GM10248 (cell line): ENCODE measurements around the gene BLMH.

Experiments used
- CTCF ChIA-PET: fragments of 300-600 bp; sonication (Branson Sonifier 250); formaldehyde crosslinking; extraction: SDS; loops from one replicate; lab custom pipeline; 2021; ENCODE audit warnings: antibody characterized with exemption; lab: Yijun Ruan, JAX
- POLR2A ChIA-PET: fragments of 350-650 bp; sonication (Branson Sonifier 250); formaldehyde crosslinking; extraction: SDS; loops from one replicate; lab custom pipeline; 2020; ENCODE audit warnings: antibody characterized with exemption; lab: Yijun Ruan, JAX
- DNase-seq: peaks from one replicate; pipeline ENCODE4 v3.0.0; 2012; ENCODE audit errors: extremely low spot score
- CTCF ChIP-seq: IDR thresholded peaks from 2 replicates; pipeline ENCODE4 v1.5.1; 2012; ENCODE audit warnings: mild to moderate bottlenecking, low read depth; ENCODE audit errors: extremely low read depth, missing control alignments, control extremely low read depth

BLMH gene

GRCh38 chr17:30312226-30312625 is 20.5 kb upstream of the BLMH start:
- no peak for TF ChIP-seq CTCF
- no peak for DNase-seq
- ChIA-PET POLR2A (no interaction called here), CTCF (interaction anchor here (1.0 to 2.8 kb wide), 2 partner anchors 9 to 14 kb away, joined by 3 to 9 read pairs; no protein-coding TSS in a partner anchor)

- TF ChIP-seq CTCF, result no peak
- ChIA-PET CTCF (no interaction called here), POLR2A (no interaction called here)
- no peak for DNase-seq
These were observed 18.8 kb upstream of the BLMH start for GRCh38 chr17:30310562-30310961.

- ChIA-PET POLR2A (no interaction called here), CTCF (interaction anchor here (2.8 kb wide), 1 partner anchor 205 kb away, joined by 7 read pairs; no protein-coding TSS in a partner anchor)
- no peak for DNase-seq
- no peak for TF ChIP-seq CTCF
These were observed 17.8 kb upstream of the BLMH start for GRCh38 chr17:30309591-30309990.

- TF ChIP-seq CTCF, result no peak
- ChIA-PET CTCF (interaction anchor here (2.1 to 2.8 kb wide), 2 partner anchors 32 to 203 kb away, joined by 7 to 10 read pairs; no protein-coding TSS in a partner anchor), POLR2A (no interaction called here)
- no peak for DNase-seq
These were observed 16.7 kb upstream of the BLMH start for GRCh38 chr17:30308406-30308805.

- no peak for TF ChIP-seq CTCF
- POLR2A ChIA-PET, result no interaction called here
- no peak for DNase-seq
- CTCF ChIA-PET, result interaction anchor here (0.7 kb wide), 1 partner anchor 13 kb away, joined by 3 read pairs; the partner anchor contains the start of gene BLMH
These were observed 13.0 kb upstream of the BLMH start for GRCh38 chr17:30304778-30305177.

- DNase-seq, result no peak
- no peak for TF ChIP-seq CTCF
- POLR2A ChIA-PET, result no interaction called here
- CTCF ChIA-PET, result interaction anchor here (0.6 kb wide), 1 partner anchor 487 kb away, joined by 3 read pairs; no protein-coding TSS in a partner anchor
These were observed 10.5 kb upstream of the BLMH start for GRCh38 chr17:30302241-30302640.
